Breast epithelium (tissue), 3 donors: ENCODE data around the gene UTP18.

ENCODE experiments used
- POLR2AphosphoS5 ChIP-seq, 3 donors: sonication (generic); formaldehyde crosslinking; IDR thresholded peaks; one replicate each; pipeline ENCODE4 v1.6.1; 2017; ENCODE audit warnings: antibody characterized with exemption in 3 of 3
- TF ChIP-seq, protein P1 (sequence below), 3 donors: fragments of 450-650 bp; IDR thresholded peaks; one replicate each; pipeline ENCODE4 v1.5.1; 2016 to 2017; ENCODE audit warnings: antibody characterized with exemption in 3 of 3, mild to moderate bottlenecking in 3 of 3, moderate library complexity in 3 of 3

DNA sequence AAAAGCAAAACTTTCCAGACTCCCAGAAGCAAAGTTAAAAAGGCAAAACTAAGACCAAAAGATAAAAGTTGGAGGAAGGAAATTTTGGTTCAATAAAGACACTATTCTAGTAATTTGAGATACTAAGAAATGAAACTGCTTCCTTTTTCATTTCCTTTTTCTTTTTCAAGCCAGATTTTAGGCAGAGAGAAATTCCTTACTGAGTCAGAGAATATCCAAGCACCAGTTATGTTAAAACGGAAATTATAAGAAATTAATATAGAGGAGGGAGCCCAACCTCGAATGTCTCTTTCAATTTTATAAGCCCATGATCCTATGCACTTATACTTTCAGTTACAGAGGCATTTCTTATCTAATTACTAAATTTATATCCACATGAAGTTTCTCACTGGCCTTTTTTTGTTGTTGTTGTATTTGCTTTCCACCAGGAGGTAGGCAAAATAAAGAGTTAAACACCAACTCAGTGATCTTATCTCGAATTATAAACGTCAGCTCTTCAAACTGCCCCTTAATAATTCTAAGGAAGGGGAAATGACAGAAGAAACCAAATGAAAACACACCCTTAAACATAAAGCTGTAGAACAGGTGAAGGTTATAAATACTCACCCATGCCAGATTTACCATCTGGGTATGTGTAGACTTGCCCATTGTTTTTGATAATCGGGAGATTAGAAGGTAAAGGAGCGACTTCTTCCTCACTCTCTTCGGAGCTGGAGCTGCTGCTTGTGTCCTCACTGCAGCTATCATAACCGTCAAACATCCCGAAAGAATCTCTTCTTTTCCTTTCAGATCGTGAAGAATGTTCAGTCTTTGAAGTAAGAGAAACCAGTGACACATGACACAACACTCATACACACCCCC is 35.7 kb upstream of the UTP18 start:
- TF ChIP-seq, protein P1, sequence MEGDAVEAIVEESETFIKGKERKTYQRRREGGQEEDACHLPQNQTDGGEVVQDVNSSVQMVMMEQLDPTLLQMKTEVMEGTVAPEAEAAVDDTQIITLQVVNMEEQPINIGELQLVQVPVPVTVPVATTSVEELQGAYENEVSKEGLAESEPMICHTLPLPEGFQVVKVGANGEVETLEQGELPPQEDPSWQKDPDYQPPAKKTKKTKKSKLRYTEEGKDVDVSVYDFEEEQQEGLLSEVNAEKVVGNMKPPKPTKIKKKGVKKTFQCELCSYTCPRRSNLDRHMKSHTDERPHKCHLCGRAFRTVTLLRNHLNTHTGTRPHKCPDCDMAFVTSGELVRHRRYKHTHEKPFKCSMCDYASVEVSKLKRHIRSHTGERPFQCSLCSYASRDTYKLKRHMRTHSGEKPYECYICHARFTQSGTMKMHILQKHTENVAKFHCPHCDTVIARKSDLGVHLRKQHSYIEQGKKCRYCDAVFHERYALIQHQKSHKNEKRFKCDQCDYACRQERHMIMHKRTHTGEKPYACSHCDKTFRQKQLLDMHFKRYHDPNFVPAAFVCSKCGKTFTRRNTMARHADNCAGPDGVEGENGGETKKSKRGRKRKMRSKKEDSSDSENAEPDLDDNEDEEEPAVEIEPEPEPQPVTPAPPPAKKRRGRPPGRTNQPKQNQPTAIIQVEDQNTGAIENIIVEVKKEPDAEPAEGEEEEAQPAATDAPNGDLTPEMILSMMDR (IDR thresholded peaks at IDR 0.05): no peak
- TF ChIP-seq POLR2AphosphoS5 (IDR thresholded peaks at IDR 0.05): no peak
